NCI-H2227 treated with DMSO at 0.1 percent for 48 hours (cell line): ENCODE data around the gene PTPRQ.
A peak's percentile ranks its signal among the peaks of the same experiment; 100 is the strongest.
"Not testable (repeated sequence)": the region's sequence is repeated elsewhere in the genome, so short reads cannot be mapped to it uniquely, and the experiment has no call there.

Experiments
- DNase-seq: peaks from one replicate; lab custom pipeline; 2025; lab: John Stamatoyannopoulos, UW

PTPRQ gene

GRCh38 chr12:80443974-80444666 is at the start of gene PTPRQ:
Gene PTPRQ, plus strand, starts transcription at chr12:80444235. Its CDS starts 111 bp downstream, at chr12:80444346.
- DNase-seq = no peak

- peak; percentile 61 for DNase-seq
These were observed 43.5 kb upstream of the PTPRQ start for GRCh38 chr12:80400571-80400991.

- no peak for DNase-seq
These were observed 42.8 kb upstream of the PTPRQ start for GRCh38 chr12:80401191-80401590.

- no peak for DNase-seq
These were observed 39.4 kb upstream of the PTPRQ start for GRCh38 chr12:80404629-80405028.

GRCh38 chr12:80406253-80406652 is 37.8 kb upstream of the PTPRQ start:
- no peak for DNase-seq

GRCh38 chr12:80411787-80412186 is 32.2 kb upstream of the PTPRQ start:
- DNase-seq = no peak

- peak; percentile 69 for DNase-seq
These were observed 31.6 kb upstream of the PTPRQ start for GRCh38 chr12:80412343-80412953.

GRCh38 chr12:80413462-80413861 is 30.6 kb upstream of the PTPRQ start:
- DNase-seq = no peak

GRCh38 chr12:80415466-80415865 is 28.6 kb upstream of the PTPRQ start:
- no peak for DNase-seq

GRCh38 chr12:80419644-80420043 is 24.4 kb upstream of the PTPRQ start:
- DNase-seq = no peak

- no peak for DNase-seq
These were observed 24.0 kb upstream of the PTPRQ start for GRCh38 chr12:80420075-80420474.

- DNase-seq = no peak
These were observed 21.5 kb upstream of the PTPRQ start for GRCh38 chr12:80422550-80422949.

- no peak for DNase-seq
These were observed 12.0 kb upstream of the PTPRQ start for GRCh38 chr12:80432061-80432460.

- DNase-seq = no peak
These were observed 2.1 kb upstream of the PTPRQ start for GRCh38 chr12:80441921-80442320.

GRCh38 chr12:80442426-80443222 is 1.4 kb upstream of the PTPRQ start:
- DNase-seq = no peak

GRCh38 chr12:80445083-80445793 is 1.2 kb downstream of the PTPRQ start:
- DNase-seq = no peak

- DNase-seq = no peak
These were observed 12.5 kb downstream of the PTPRQ start for GRCh38 chr12:80456513-80456912.

- no peak for DNase-seq
These were observed 16.9 kb downstream of the PTPRQ start for GRCh38 chr12:80460972-80461371.

- DNase-seq = not testable (repeated sequence)
These were observed 17.8 kb downstream of the PTPRQ start for GRCh38 chr12:80461851-80462250.

GRCh38 chr12:80469681-80470080 is 25.6 kb downstream of the PTPRQ start:
- DNase-seq = no peak

GRCh38 chr12:80470403-80470802 is 26.4 kb downstream of the PTPRQ start:
- no peak for DNase-seq

- DNase-seq = no peak
These were observed 28.2 kb downstream of the PTPRQ start for GRCh38 chr12:80472236-80472635.
